GM19455 (cell line): ENCODE measurements around the gene KRT85.
"Not testable (repeated sequence)": the region's sequence is repeated elsewhere in the genome, so short reads cannot be mapped to it uniquely, and the experiment has no call there.

Source experiments
- ATAC-seq: cut with Tn5 transposase; IDR thresholded peaks from one replicate; pipeline ENCODE4 v1.9.1; 2021; ENCODE audit not compliant: unreplicated experiment

Gene KRT85

DNA sequence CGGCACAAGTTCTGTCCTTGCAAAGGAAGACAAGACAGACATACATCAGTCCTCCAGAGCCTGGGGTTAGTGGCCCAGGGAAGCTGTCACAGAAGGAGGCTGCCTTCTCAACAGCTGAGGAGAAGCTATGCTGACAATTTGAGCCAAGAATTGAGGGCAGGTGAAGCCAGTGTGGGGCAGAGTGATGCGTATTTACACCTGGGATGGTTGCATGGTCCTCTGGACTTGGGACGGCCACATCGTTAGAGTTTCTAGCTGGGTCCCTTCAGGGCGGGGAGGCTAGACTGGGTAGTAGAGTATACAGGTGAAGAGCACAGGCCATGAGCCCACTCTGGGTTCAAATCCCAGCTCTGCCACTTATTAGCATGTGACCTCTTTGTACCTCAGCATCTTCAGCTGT lies 16.5 kb downstream of the KRT85 start:
- no peak for ATAC-seq

GRCh38 chr12:52350021-52350620 lies 17.2 kb downstream of the KRT85 start:
- ATAC-seq = no peak

- no peak for ATAC-seq
Observed at GRCh38 chr12:52349196-52349595, 18.1 kb downstream of the KRT85 start.

DNA sequence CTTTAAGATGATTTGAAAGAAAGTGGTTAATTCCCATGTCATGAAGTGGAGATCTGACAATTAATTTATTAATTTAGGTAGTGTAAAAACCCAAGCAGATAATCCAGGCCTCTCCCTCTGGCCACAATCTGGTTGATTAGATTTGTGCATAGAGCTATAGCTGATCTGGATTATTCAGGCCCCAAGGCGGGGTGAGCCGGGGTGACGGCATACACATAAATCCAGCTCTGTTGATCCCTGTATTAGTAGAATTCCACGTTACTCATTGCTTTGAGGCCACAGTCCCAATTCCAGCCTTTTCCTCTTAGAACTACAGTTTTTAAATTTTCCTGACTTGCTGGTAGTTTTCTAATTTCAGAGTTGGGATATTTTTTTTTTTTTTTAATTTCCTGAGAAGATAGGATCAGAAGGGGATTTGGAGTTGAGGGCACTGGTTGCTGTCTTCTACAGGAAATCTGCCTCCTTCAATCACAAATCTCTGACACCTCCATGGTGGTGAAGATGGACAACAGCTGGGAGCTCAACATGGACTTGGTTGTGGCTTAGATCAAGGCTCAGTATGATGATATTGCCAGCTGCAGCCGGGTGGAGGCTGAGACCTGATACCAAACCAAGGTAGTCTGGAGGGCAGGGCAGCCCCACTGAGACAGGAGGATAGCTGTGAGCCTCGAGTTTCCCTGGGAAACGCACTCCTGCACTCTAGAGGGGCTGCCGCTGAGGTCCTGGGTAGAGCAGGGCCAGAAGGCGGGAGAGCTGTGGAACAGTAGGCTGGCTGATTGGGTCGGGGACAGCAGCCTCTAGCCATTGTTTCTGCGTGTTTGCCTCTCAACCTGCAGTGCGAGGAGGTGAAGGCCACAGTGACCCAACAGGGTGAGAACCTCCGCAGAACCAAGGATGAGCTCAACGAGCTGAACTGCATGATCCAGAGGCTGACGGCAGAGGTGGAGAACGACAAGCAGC lies 19.4 kb downstream of the KRT85 start:
- no peak for ATAC-seq

DNA sequence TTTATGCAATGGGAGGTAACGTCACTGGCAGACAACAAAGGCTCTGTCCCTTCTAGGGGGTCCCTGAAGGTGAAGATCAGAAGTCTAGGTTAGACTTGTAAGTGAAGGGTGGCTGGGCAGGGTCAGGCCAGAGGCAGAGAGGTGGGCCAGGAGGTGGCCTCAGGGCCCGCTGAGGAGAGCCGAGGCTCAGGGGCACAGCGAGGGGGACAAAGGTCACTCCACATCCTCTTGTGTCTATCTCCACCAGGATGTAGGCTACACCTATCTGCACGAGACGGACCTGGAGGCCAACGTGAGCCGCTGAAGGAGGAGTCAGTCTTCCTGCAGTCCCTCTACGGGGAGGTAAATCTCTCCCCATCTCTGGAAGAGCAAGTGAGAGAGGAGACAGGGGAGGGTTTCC lies 20.3 kb downstream of the KRT85 start:
- ATAC-seq = no peak

DNA sequence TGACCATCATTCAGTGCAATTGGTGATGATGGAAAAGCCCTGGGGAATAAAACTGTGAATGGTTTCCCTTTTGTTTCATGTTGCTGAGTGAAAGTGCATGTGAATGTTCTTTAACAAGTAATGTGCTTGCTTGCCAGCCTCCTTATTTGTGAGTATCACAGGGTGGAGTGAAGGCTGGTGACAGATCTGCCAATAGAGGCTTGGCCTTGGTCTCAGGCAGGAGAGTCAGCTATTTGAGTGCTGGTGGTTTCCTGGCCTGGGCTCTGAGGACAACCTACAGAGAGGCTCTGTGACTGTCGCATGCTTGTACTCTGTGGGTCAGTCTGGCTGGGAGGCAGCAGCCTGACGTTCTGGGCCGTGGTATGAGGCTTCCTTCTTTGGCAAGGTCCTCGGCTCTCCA lies 20.7 kb downstream of the KRT85 start:
- ATAC-seq = no peak

- not testable (repeated sequence) for ATAC-seq
Observed at GRCh38 chr12:52345041-52345440, 22.2 kb downstream of the KRT85 start.

- ATAC-seq = no peak
Observed at GRCh38 chr12:52344111-52344510, 23.2 kb downstream of the KRT85 start.

DNA sequence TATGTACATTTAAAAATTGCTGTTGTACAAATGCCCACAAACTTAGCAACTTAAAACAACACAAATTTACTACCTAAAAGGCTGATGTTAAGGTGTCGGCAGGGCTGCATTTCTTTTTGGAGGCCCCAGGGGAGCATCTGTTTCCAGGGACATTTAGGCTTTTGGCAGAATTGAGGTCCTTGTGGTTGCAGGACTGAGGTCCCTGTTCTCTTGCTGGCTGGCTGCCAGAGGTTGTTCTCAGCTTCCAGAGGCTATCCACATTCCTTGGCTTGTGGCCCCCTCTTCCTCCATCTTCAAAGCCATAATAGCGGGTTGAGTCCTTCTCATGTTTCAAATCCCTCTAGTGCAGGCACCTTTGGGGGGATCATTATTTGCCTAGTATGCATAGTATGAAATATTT lies 23.7 kb downstream of the KRT85 start:
- no peak for ATAC-seq

GRCh38 chr12:52342781-52343490 lies 24.3 kb downstream of the KRT85 start:
- ATAC-seq = no peak

- ATAC-seq = no peak
Observed at GRCh38 chr12:52341066-52341580, 26.2 kb downstream of the KRT85 start.

- no peak for ATAC-seq
Observed at GRCh38 chr12:52338241-52338960, 28.9 kb downstream of the KRT85 start.

- ATAC-seq = no peak
Observed at GRCh38 chr12:52337054-52337453, 30.2 kb downstream of the KRT85 start.

GRCh38 chr12:52336641-52337040 lies 30.6 kb downstream of the KRT85 start:
- no peak for ATAC-seq

- ATAC-seq = no peak
Observed at GRCh38 chr12:52335598-52336262, 31.6 kb downstream of the KRT85 start.

DNA sequence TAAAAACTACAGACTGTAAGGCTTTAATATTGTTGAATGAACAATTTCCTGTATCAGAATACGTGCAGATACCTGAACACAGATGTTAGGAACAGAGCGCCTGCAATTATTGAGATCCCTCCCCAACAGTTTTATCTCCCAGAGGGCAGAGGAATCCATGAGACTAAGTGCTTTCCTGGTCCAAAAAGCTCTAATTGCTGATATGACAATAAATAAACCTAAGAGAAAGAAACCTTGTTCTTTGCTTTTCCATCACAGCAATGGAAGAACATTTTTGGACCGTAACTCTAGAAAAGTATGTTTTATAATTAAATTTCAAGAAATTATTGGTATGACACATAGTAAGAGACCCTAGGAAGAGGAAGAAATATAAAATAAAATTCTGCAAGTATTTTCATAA lies 33.1 kb downstream of the KRT85 start:
- no peak for ATAC-seq

DNA sequence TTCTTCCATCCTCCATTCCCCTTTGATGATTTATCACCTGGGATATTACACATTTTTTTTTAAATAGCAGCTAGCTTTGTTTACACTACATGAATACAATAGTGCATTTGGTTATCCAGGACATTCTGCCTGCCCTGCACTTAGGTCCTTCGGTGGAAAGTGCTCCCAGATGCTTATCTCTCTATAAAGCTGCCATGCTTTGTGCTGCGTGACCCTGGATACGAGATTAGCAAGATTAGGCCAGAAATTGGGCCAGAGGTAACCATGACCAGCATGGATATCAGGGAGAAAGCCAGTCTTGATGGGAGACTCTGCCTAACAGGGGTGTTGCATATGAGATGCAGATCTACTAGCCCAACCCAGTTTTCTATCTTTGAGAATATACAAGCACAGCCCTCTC lies 34.0 kb downstream of the KRT85 start:
- ATAC-seq = no peak

- ATAC-seq = no peak
Observed at GRCh38 chr12:52332381-52332780, 34.9 kb downstream of the KRT85 start.

GRCh38 chr12:52331833-52332232 lies 35.4 kb downstream of the KRT85 start:
- ATAC-seq = no peak

DNA sequence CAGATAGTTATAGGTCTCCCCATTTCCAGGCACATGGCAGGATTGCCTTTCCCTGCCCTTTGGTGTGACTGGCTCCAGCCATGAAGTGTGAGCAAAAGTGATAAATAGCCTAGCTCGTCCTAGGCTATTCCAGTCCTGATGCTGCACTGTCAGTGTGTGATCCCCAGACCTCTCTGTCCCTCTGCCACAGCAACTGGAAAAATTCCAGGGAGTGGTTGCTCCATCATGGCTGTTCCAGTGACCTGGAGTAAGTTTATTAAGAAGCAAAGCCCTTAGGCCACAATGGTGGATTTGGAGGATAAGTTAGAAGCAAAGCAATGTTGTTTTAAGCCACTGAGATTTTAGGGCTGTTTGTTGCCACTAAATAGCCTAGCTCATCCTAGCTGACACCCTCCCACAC lies 36.2 kb downstream of the KRT85 start:
- no peak for ATAC-seq
